Right lobe of liver (tissue), 6 donors: ENCODE data around the gene UMPS. TPM values are rescaled to one million over a fixed set of nuclear protein-coding genes. Genes with fewer than 3 reads are reported as not detected.
"Not testable (repeated sequence)": the region's sequence is repeated elsewhere in the genome, so short reads cannot be mapped to it uniquely, and the experiment has no call there.

ENCODE experiments used
- ATAC-seq, 4 donors: fragments of 200-7000 bp; cut with Tn5 transposase; one replicate each; pipeline ENCODE4 v1.9.1; 2020; ENCODE audit warnings: mild to moderate bottlenecking in 4 of 4, moderate library complexity in 4 of 4
- DNase-seq, 3 donors: peaks; one replicate each; pipeline ENCODE4 v3.0.0-alpha.2; 2020
- H3K27ac ChIP-seq, 3 donors: fragments of 200-600 bp; one replicate each; pipeline ENCODE4 v1.8.0; 2022
- H3K27me3 ChIP-seq, 2 donors: fragments of 200-600 bp; one replicate each; pipeline ENCODE4 v1.8.0; 2022
- H3K36me3 ChIP-seq, 4 donors: fragments of 200-600 bp; sonication (generic) in 1 of 4; one replicate each; pipeline versions ENCODE4 v1.5.1 to v1.8.0; 2017 to 2022; ENCODE audit warnings: control low read depth in 1 of 4
- H3K4me1 ChIP-seq, 4 donors: fragments of 200-600 bp; sonication (generic) in 1 of 4; one replicate each; pipeline versions ENCODE4 v1.5.1 to v1.8.0; 2017 to 2022; ENCODE audit warnings: control low read depth in 1 of 4
- H3K4me3 ChIP-seq, 3 donors: fragments of 200-600 bp; one replicate each; pipeline ENCODE4 v1.8.0; 2022
- H3K9me3 ChIP-seq, 4 donors: fragments of 200-600 bp; sonication (generic) in 1 of 4; one replicate each; pipeline versions ENCODE4 v1.5.1 to v1.8.0; 2017 to 2022; ENCODE audit warnings: control low read depth in 1 of 4
- POLR2A ChIP-seq: fragments of 450-650 bp; IDR thresholded peaks from one replicate; pipeline ENCODE4 v1.6.1; 2017; ENCODE audit warnings: antibody characterized with exemption, mild to moderate bottlenecking
- WGBS: methylation state at CpG from one replicate; pipeline ENCODE4 v1.1.6; 2018; ENCODE audit warnings: low coverage, low lambda C conversion rate; ENCODE audit not compliant: insufficient coverage; ENCODE audit errors: missing lambda C conversion rate; 5-methylcytosine and 5-hydroxymethylcytosine counted together
- intact Hi-C, 2 donors: fragments of 100-400 bp; cut with DNase I; formaldehyde crosslinking; loops; one replicate each; pipeline versions ENCODE4 v1.11.2 to v1.14.1; 2022
- total RNA-seq, 6 experiments: library from RNA; depleted of rRNA in 2 of 6; stranded (reverse); fragments of >200 nt in 2 of 6; fragmentation: NEBNext Ultra II Directional in 3 of 6; extraction: Animal tissue kit (Norgen Biotek cat#: 25700) in 3 of 6; gene quantifications; one replicate each; pipeline versions ENCODE4 v1.1.0 to v1.2.4, GENCODE V29; 2016 to 2023
- TF ChIP-seq, protein P1 (sequence below), 4 donors: fragments of 200-600 bp in 3 of 4; fragments of 450-650 bp in 1 of 4; IDR thresholded peaks; one replicate each; pipeline versions ENCODE4 v1.5.1 to v1.8.0; 2016 to 2022; ENCODE audit warnings: antibody characterized with exemption in 4 of 4, mild to moderate bottlenecking in 2 of 4
- donor health status: DM: no; HTN: yes; CAD: no.
- donor health status: DM: no; HTN: no; CAD: no.
- donor health status: DM: no; HTN: no; CAD: no.
- donor health status: DM: no; HTN: yes; CAD: no.
- donor health status: DM: no; HTN: yes; CAD: no.

The UMPS gene
- total RNA-seq, 6 experiments from 2014 or later: 17.5 to 29.9 (median 25.5) TPM

GRCh38 chr3:124788254-124788745 lies 58.0 kb downstream of the UMPS start:
- WGBS: no CpG with 5 or more reads among the region's 2 CpGs
- H3K36me3 ChIP-seq: peaks cover 0 to under 1% (median 0%) of the 10 kb centered on the region in 4 donors
- no peaks in the 10 kb centered on the region for H3K27me3 ChIP-seq
- H3K4me1 ChIP-seq: peaks cover 0 to 7% (median 2%) of the 10 kb centered on the region in 4 donors
- TF ChIP-seq, protein P1, sequence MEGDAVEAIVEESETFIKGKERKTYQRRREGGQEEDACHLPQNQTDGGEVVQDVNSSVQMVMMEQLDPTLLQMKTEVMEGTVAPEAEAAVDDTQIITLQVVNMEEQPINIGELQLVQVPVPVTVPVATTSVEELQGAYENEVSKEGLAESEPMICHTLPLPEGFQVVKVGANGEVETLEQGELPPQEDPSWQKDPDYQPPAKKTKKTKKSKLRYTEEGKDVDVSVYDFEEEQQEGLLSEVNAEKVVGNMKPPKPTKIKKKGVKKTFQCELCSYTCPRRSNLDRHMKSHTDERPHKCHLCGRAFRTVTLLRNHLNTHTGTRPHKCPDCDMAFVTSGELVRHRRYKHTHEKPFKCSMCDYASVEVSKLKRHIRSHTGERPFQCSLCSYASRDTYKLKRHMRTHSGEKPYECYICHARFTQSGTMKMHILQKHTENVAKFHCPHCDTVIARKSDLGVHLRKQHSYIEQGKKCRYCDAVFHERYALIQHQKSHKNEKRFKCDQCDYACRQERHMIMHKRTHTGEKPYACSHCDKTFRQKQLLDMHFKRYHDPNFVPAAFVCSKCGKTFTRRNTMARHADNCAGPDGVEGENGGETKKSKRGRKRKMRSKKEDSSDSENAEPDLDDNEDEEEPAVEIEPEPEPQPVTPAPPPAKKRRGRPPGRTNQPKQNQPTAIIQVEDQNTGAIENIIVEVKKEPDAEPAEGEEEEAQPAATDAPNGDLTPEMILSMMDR (IDR thresholded peaks at IDR 0.05): no peak
- TF ChIP-seq POLR2A: no peak
- H3K4me3 ChIP-seq: no peak overlapping the region
- H3K27ac ChIP-seq: no peak overlapping the region
- ATAC-seq (no peak), DNase-seq (no peak)
- no peaks in the 10 kb centered on the region for H3K9me3 ChIP-seq
- intact Hi-C loops: loop anchor here in 1 of 2 donors (5.0 kb wide), 1 partner anchor 114 kb away; no protein-coding TSS in a partner anchor

- H3K27ac ChIP-seq, H3K9me3 ChIP-seq, ATAC-seq, H3K4me3 ChIP-seq, H3K36me3 ChIP-seq, H3K27me3 ChIP-seq, DNase-seq, H3K4me1 ChIP-seq: not testable (repeated sequence)
- 0% methylated on average over 1 of the region's 5 CpGs for WGBS
- intact Hi-C loops: loop anchor here in 1 of 2 donors (5.0 kb wide), 1 partner anchor 113 kb away; no protein-coding TSS in a partner anchor
These were observed 58.9 kb downstream of the UMPS start for GRCh38 chr3:124789103-124789502.

- TF ChIP-seq POLR2A: no peak
- TF ChIP-seq, protein P1 (IDR thresholded peaks at IDR 0.05): no peak
- intact Hi-C loops: no loop called here
- H3K4me1 ChIP-seq: peaks cover 0 to 7% (median 2%) of the 10 kb centered on the region in 4 donors
- DNase-seq: no peak
- WGBS: 82% methylated on average over 3 of the region's 4 CpGs
- ATAC-seq: no peak
- no peaks in the 10 kb centered on the region for H3K9me3 ChIP-seq
- peaks cover 0 to 17% (median 1%) of the 10 kb centered on the region in 4 donors for H3K36me3 ChIP-seq
- H3K27ac ChIP-seq: no peak overlapping the region
- H3K4me3 ChIP-seq: no peak overlapping the region
- no peaks in the 10 kb centered on the region for H3K27me3 ChIP-seq
These were observed 60.9 kb downstream of the UMPS start for GRCh38 chr3:124791142-124791541.

GRCh38 chr3:124791639-124792151 lies 61.4 kb downstream of the UMPS start:
- Histone ChIP-seq H3K4me3 (no peak overlapping the region), H3K9me3 (no peaks in the 10 kb centered on the region), H3K27ac (no peak overlapping the region), H3K36me3 (peaks cover 0 to 23% (median 1%) of the 10 kb centered on the region in 4 donors), H3K4me1 (peaks cover 0 to 7% (median 2%) of the 10 kb centered on the region in 4 donors), H3K27me3 (no peaks in the 10 kb centered on the region)
- TF ChIP-seq POLR2A: no peak
- WGBS: 70% methylated on average over 7 of the region's 8 CpGs
- ATAC-seq: peak; percentile 45 to 63 (median 52)
- DNase-seq: no peak
- intact Hi-C loops: no loop called here

GRCh38 chr3:124792341-124793040 lies 62.2 kb downstream of the UMPS start:
- no peaks in the 10 kb centered on the region for H3K27me3 ChIP-seq
- 74% methylated on average over 7 of the region's 7 CpGs for WGBS
- no peak for TF ChIP-seq POLR2A
- TF ChIP-seq, protein P1 (IDR thresholded peaks at IDR 0.05): no peak
- H3K9me3 ChIP-seq: no peaks in the 10 kb centered on the region
- H3K4me1 ChIP-seq: peaks cover 0 to under 1% (median 0%) of the 10 kb centered on the region in 4 donors
- H3K36me3 ChIP-seq: peaks cover 0 to 23% (median 1%) of the 10 kb centered on the region in 4 donors
- DNase-seq: no peak
- no peak for ATAC-seq
- H3K4me3 ChIP-seq: no peak overlapping the region
- intact Hi-C loops: no loop called here
- peak overlapping the region in 1 of 3 donors; percentile 11 for H3K27ac ChIP-seq
